Stomach (tissue), 9 donors: ENCODE results near the gene NMT1. TPM values are rescaled to one million over a fixed set of nuclear protein-coding genes. Genes with fewer than 3 reads are reported as not detected.

Experiments used
- DNase-seq, 2 donors: peaks; one replicate each; pipeline versions ENCODE4 v3.0.0 to v3.0.0-alpha.2; 2013 to 2019
- H3K27ac ChIP-seq, 5 donors: fragments of 200-600 bp in 4 of 5; sonication (generic) in 4 of 5; one replicate each; pipeline ENCODE4 v1.5.1; 2013 to 2019; ENCODE audit warnings: mild to moderate bottlenecking in 1 of 5, moderate library complexity in 1 of 5
- H3K27me3 ChIP-seq, 3 donors: fragments of 200-600 bp; sonication (generic); one replicate each; pipeline ENCODE4 v1.5.1; 2017 to 2019; ENCODE audit warnings: mixed run types in 1 of 3
- H3K36me3 ChIP-seq, 4 donors: fragments of 200-600 bp; sonication (generic); 1 replicate in 3 of 4; 2 replicates in 1 of 4; pipeline ENCODE4 v1.5.1; 2016 to 2019
- H3K4me1 ChIP-seq, 4 donors: fragments of 200-600 bp; sonication (generic); one replicate each; pipeline ENCODE4 v1.5.1; 2016 to 2019
- H3K4me3 ChIP-seq, 4 donors: fragments of 200-600 bp; sonication (generic) in 3 of 4; one replicate each; pipeline ENCODE4 v1.5.1; 2016 to 2019; ENCODE audit warnings: mild to moderate bottlenecking in 1 of 4
- H3K9me3 ChIP-seq, 4 donors: fragments of 200-600 bp; sonication (generic); one replicate each; pipeline ENCODE4 v1.5.1; 2016 to 2019
- CTCF ChIP-seq, 7 experiments: fragments of 450-650 bp in 4 of 7; fragments of 200-600 bp in 3 of 7; sonication (generic) in 3 of 7; IDR thresholded peaks; one replicate each; pipeline ENCODE4 v1.5.1; 2016 to 2019; ENCODE audit warnings: antibody characterized with exemption in 7 of 7, control low read depth in 2 of 7, mild to moderate bottlenecking in 1 of 7
- EP300 ChIP-seq: sonication (generic); formaldehyde crosslinking; IDR thresholded peaks from one replicate; pipeline ENCODE4 v1.6.1; 2017; ENCODE audit warnings: antibody characterized with exemption
- POLR2A ChIP-seq, 4 donors: fragments of 450-650 bp; IDR thresholded peaks; one replicate each; pipeline ENCODE4 v1.6.1; 2016; ENCODE audit warnings: antibody characterized with exemption in 4 of 4, control low read depth in 2 of 4, mild to moderate bottlenecking in 1 of 4, moderate library complexity in 1 of 4
- POLR2AphosphoS5 ChIP-seq, 3 donors: sonication (generic); formaldehyde crosslinking; IDR thresholded peaks; one replicate each; pipeline ENCODE4 v1.6.1; 2016; ENCODE audit warnings: antibody characterized with exemption in 3 of 3
- WGBS, 5 donors: extraction: QIAGEN DNeasy Blood & Tissue Kit in 3 of 5; methylation state at CpG; one replicate each; pipeline versions ENCODE4 v1.1.5 to v1.1.7; 2013 to 2018; 5-methylcytosine and 5-hydroxymethylcytosine counted together
- intact Hi-C: fragments of 100-400 bp; cut with DNase I; formaldehyde crosslinking; loops from one replicate; pipeline ENCODE4 v1.15.1; 2023; ENCODE audit warnings: low total_unique reads
- polyA plus RNA-seq, 3 donors: library from polyadenylated mRNA; stranded (reverse); fragments of 200-250 nt; gene quantifications; one replicate each; pipeline ENCODE4 v1.2.3, GENCODE V29; 2013
- small RNA-seq, 4 donors: library from RNA; depleted of rRNA; stranded (forward); fragments of <200 nt; gene quantifications; one replicate each; pipeline ENCODE3, GENCODE V24; 2016
- total RNA-seq, 5 donors: library from RNA; depleted of rRNA; stranded (reverse); fragments of >200 nt; gene quantifications; one replicate each; pipeline versions ENCODE4 v1.1.0 to v1.2.3, GENCODE V29; 2014 to 2016
- donor health status: healthy with polysubstance abuse.
- donor health status: Bipolar disorder and iron deficiency.
- donor health status: healthy.

The NMT1 gene
- total and polyA plus RNA-seq, 8 donors = 23.3 to 230 (median 73.5) TPM

- DNase-seq = peak in 1 of 2 donors; percentile 41
- peaks cover 40 to 73% (median 51%) of the 10 kb centered on the region in 4 donors for H3K4me1 ChIP-seq
- no peaks in the 10 kb centered on the region for H3K36me3 ChIP-seq
- 18 to 29% (median 20%) methylated on average over 8 of the region's 8 CpGs for WGBS, 5 donors
- H3K9me3 ChIP-seq = no peaks in the 10 kb centered on the region
- TF ChIP-seq POLR2AphosphoS5 (IDR thresholded peaks at IDR 0.05) (no peak), EP300 (no peak), CTCF (IDR thresholded peaks at IDR 0.05) (no peak), POLR2A (IDR thresholded peaks at IDR 0.05) (no peak)
- intact Hi-C loops = no loop called here
- peak overlapping the region; percentile 47 to 99 (median 97) for H3K27ac ChIP-seq
- no peaks in the 10 kb centered on the region for H3K27me3 ChIP-seq
- H3K4me3 ChIP-seq = peak overlapping the region; percentile 82 to 92 (median 83)
Measured at GRCh38 chr17:45150911-45151809, 90.0 kb downstream of the NMT1 start.

GRCh38 chr17:45155029-45155428 lies 93.9 kb downstream of the NMT1 start:
- Histone ChIP-seq H3K27me3 (no peaks in the 10 kb centered on the region), H3K4me3 (no peak overlapping the region), H3K36me3 (no peaks in the 10 kb centered on the region), H3K9me3 (no peaks in the 10 kb centered on the region), H3K27ac (peak overlapping the region in 3 of 5 donors; percentile 14 to 50 (median 41)), H3K4me1 (peaks cover 64 to 98% (median 76%) of the 10 kb centered on the region in 4 donors)
- DNase-seq = no peak
- TF ChIP-seq POLR2A (IDR thresholded peaks at IDR 0.05) = no peak
- no peak for TF ChIP-seq POLR2AphosphoS5 (IDR thresholded peaks at IDR 0.05)
- TF ChIP-seq CTCF (IDR thresholded peaks at IDR 0.05) = no peak
- no peak for TF ChIP-seq EP300
- intact Hi-C loops = no loop called here
- 80 to 92% (median 83%) methylated on average over 4 of the region's 4 CpGs for WGBS, 5 donors

GRCh38 chr17:45155483-45155882 lies 94.4 kb downstream of the NMT1 start:
- no peak overlapping the region for H3K4me3 ChIP-seq
- intact Hi-C loops = no loop called here
- peaks cover 65 to 95% (median 78%) of the 10 kb centered on the region in 4 donors for H3K4me1 ChIP-seq
- WGBS, 5 donors = 79 to 97% (median 89%) methylated on average over 2 of the region's 2 CpGs
- H3K9me3 ChIP-seq = no peaks in the 10 kb centered on the region
- TF ChIP-seq POLR2A (IDR thresholded peaks at IDR 0.05) = no peak
- TF ChIP-seq CTCF (IDR thresholded peaks at IDR 0.05) = no peak
- TF ChIP-seq POLR2AphosphoS5 (IDR thresholded peaks at IDR 0.05) = no peak
- no peak for TF ChIP-seq EP300
- no peaks in the 10 kb centered on the region for H3K36me3 ChIP-seq
- H3K27me3 ChIP-seq = no peaks in the 10 kb centered on the region
- no peak for DNase-seq
- peak overlapping the region in 3 of 5 donors; percentile 14 to 50 (median 41) for H3K27ac ChIP-seq

- peaks cover 58 to 87% (median 71%) of the 10 kb centered on the region in 4 donors for H3K4me1 ChIP-seq
- H3K27ac ChIP-seq = peak overlapping the region in 2 of 5 donors; percentile 41 to 50
- TF ChIP-seq POLR2AphosphoS5 (IDR thresholded peaks at IDR 0.05) = no peak
- TF ChIP-seq POLR2A (IDR thresholded peaks at IDR 0.05) = no peak
- TF ChIP-seq CTCF (IDR thresholded peaks at IDR 0.05) = no peak
- no peak for TF ChIP-seq EP300
Measured at GRCh38 chr17:45156242-45156641, 95.1 kb downstream of the NMT1 start.

More at GRCh38 chr17:45156242-45156641, 95.1 kb downstream of the NMT1 start:
- Histone ChIP-seq H3K36me3 (no peaks in the 10 kb centered on the region), H3K9me3 (no peaks in the 10 kb centered on the region), H3K27me3 (no peaks in the 10 kb centered on the region), H3K4me3 (no peak overlapping the region)
- intact Hi-C loops = no loop called here
- WGBS, 5 donors = 82 to 89% (median 85%) methylated on average over 3 of the region's 3 CpGs
- no peak for DNase-seq

Small RNA genes lying within 50 kb of the gene (small RNA-seq; reads per million reads assigned to genes)
- gene MIR6784 = 0 to 0.30 (median 0.18) reads per million in 4 donors
- gene RF00019 = 0 reads per million in 4 donors

Other genes starting within 250 kb of the NMT1 start
- 10 to 100 TPM in 4 of 5 donors, 1 to 10 TPM in 1; 9.7 to 53.1 (median 35.6) TPM for gene GJC1, start 231.0 kb upstream of the NMT1 start, total RNA-seq
- gene GJC1, start 231.0 kb upstream of the NMT1 start, polyA plus RNA-seq = 1 to 10 TPM in 1 of 3 donors, under 1 TPM in 2; 0.31 to 3.5 (median 0.62) TPM
- under 1 TPM in 1 of 5 donors, not detected in 4; 0.92 TPM for gene HIGD1B, start 213.4 kb upstream of the NMT1 start, total RNA-seq
- 1 to 10 TPM; 2.1 to 5.4 (median 2.4) TPM for gene HIGD1B, start 213.4 kb upstream of the NMT1 start, polyA plus RNA-seq
- gene EFTUD2, start 161.9 kb upstream of the NMT1 start, total RNA-seq = 100 to 1,000 TPM in 3 of 5 donors, 10 to 100 TPM in 2; 70.1 to 176 (median 111) TPM
- gene EFTUD2, start 161.9 kb upstream of the NMT1 start, polyA plus RNA-seq = 10 to 100 TPM; 15.9 to 28.6 (median 21.2) TPM
- 1 to 10 TPM in 1 of 5 donors, not detected in 4; 9.7 TPM for gene GFAP, start 145.8 kb upstream of the NMT1 start, total RNA-seq
- 1 to 10 TPM in 1 of 3 donors, under 1 TPM in 2; 0.15 to 1.4 (median 0.23) TPM for gene GFAP, start 145.8 kb upstream of the NMT1 start, polyA plus RNA-seq
- gene KIF18B, start 113.5 kb upstream of the NMT1 start, total RNA-seq = 10 to 100 TPM in 1 of 5 donors, 1 to 10 TPM in 1, under 1 TPM in 2, not detected in 1; 0.58 to 12.2 (median 2.0) TPM
- 1 to 10 TPM in 2 of 3 donors, under 1 TPM in 1; 0.15 to 2.2 (median 1.2) TPM for gene KIF18B, start 113.5 kb upstream of the NMT1 start, polyA plus RNA-seq
- gene C1QL1, start 93.0 kb upstream of the NMT1 start, total RNA-seq = 10 to 100 TPM in 2 of 5 donors, 1 to 10 TPM in 2, not detected in 1; 2.2 to 16.3 (median 8.1) TPM
- gene C1QL1, start 93.0 kb upstream of the NMT1 start, polyA plus RNA-seq = 1 to 10 TPM; 2.9 to 8.6 (median 5.2) TPM
- gene DCAKD, start 9.7 kb upstream of the NMT1 start, total RNA-seq = 10 to 100 TPM in 3 of 5 donors, 1 to 10 TPM in 2; 2.3 to 22.9 (median 14.9) TPM
- 10 to 100 TPM in 2 of 3 donors, 1 to 10 TPM in 1; 9.5 to 17.2 (median 11.5) TPM for gene DCAKD, start 9.7 kb upstream of the NMT1 start, polyA plus RNA-seq
- gene PLCD3, start 71.2 kb downstream of the NMT1 start, total RNA-seq = 100 to 1,000 TPM in 1 of 5 donors, 10 to 100 TPM in 3, 1 to 10 TPM in 1; 7.6 to 215 (median 31.0) TPM
- gene PLCD3, start 71.2 kb downstream of the NMT1 start, polyA plus RNA-seq = 100 to 1,000 TPM in 1 of 3 donors, 10 to 100 TPM in 2; 17.2 to 106 (median 53.2) TPM
- 10 to 100 TPM in 3 of 5 donors, 1 to 10 TPM in 2; 4.6 to 24.6 (median 15.2) TPM for gene ACBD4, start 74.4 kb downstream of the NMT1 start, total RNA-seq
- gene ACBD4, start 74.4 kb downstream of the NMT1 start, polyA plus RNA-seq = 10 to 100 TPM; 16.1 to 23.1 (median 18.1) TPM
- 10 to 100 TPM in 3 of 5 donors, 1 to 10 TPM in 2; 6.4 to 23.8 (median 13.0) TPM for gene HEXIM1, start 87.2 kb downstream of the NMT1 start, total RNA-seq
- gene HEXIM1, start 87.2 kb downstream of the NMT1 start, polyA plus RNA-seq = 10 to 100 TPM; 15.4 to 20.5 (median 16.1) TPM
- 10 to 100 TPM in 2 of 5 donors, 1 to 10 TPM in 2, under 1 TPM in 1; 0.92 to 34.4 (median 6.7) TPM for gene HEXIM2, start 100.6 kb downstream of the NMT1 start, total RNA-seq
- 10 to 100 TPM; 10.8 to 12.5 (median 11.1) TPM for gene HEXIM2, start 100.6 kb downstream of the NMT1 start, polyA plus RNA-seq
- 10 to 100 TPM in 3 of 5 donors, 1 to 10 TPM in 2; 8.1 to 34.5 (median 16.5) TPM for gene FMNL1, start 160.6 kb downstream of the NMT1 start, total RNA-seq
- 10 to 100 TPM in 1 of 3 donors, 1 to 10 TPM in 2; 4.5 to 10.1 (median 8.2) TPM for gene FMNL1, start 160.6 kb downstream of the NMT1 start, polyA plus RNA-seq
- gene SPATA32, start 200.8 kb downstream of the NMT1 start, total RNA-seq = not detected
- not detected for gene SPATA32, start 200.8 kb downstream of the NMT1 start, polyA plus RNA-seq